ENCODE measurements around the gene PCDHB5. TPM values are rescaled to one million over a fixed set of nuclear protein-coding genes. Genes with fewer than 3 reads are reported as not detected.
"Not testable (repeated sequence)": the region's sequence is repeated elsewhere in the genome, so short reads cannot be mapped to it uniquely, and the experiment has no call there.

The PCDHB5 gene
- total RNA-seq, 1 donor from 2014 or later = 9.7 TPM

DNA sequence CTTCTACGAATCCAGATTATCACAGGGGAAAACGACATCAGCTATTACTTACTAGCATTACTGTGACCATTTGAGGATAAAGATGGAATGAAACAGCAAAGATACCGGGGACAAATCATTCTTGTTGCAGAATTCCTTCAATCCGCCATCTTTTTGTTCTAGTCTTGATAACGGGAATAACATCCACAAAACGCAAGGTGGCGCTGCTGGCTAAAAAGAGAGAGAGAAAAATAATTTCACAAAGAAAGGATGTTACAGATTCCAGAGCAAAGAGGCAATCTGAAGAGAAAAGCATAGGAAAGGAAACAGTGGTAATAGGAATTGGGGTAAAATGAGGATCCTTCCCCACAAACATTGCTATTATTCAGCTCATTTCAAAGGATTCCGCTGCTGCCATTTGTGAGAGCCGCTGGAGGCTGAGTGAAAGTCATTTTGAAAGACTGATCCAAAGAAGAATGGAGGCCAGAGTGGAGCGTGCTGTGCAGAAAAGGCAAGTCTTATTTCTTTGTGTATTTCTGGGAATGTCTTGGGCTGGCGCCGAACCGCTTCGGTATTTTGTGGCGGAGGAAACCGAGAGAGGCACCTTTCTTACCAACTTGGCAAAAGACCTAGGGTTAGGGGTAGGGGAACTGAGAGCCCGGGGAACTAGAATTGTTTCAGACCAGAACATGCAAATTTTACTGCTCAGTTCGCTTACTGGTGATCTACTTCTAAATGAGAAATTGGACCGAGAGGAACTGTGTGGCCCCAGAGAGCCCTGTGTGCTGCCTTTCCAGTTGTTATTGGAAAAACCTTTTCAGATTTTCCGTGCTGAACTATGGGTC is 37.6 kb downstream of the PCDHB5 start, which contains the start of gene PCDHB7:
PCDHB7 (plus strand) TSS at position 264 of the 824 bp plus-strand sequence; CDS start at position 456, 192 bp downstream.
- Histone ChIP-seq H3K4me3 (ENCODE audit: insufficient read depth, low read depth, low read length) (no peak within 1 kb of the TSS), H4K20me1 (ENCODE audit: insufficient read depth, low read length) (no peaks in the 10 kb centered on the region), H3K27me3 (ENCODE audit: insufficient read depth, low read length) (no peaks in the 10 kb centered on the region), H2AFZ (ENCODE audit: low read depth, low read length) (no peak within 1 kb of the TSS), H3K4me1 (ENCODE audit: insufficient read depth, low read length) (no peaks in the 10 kb centered on the region), H3K79me2 (ENCODE audit: insufficient read depth, low read length) (no peaks in the 10 kb centered on the region), H3K9ac (ENCODE audit: low read length) (no peak within 1 kb of the TSS), H3K4me2 (ENCODE audit: low read length) (peak within 1 kb of the TSS; percentile 20), H3K27ac (ENCODE audit: low read depth, low read length) (no peak within 1 kb of the TSS), H3K36me3 (ENCODE audit: insufficient read depth, low read length) (no peaks in the 10 kb centered on the region), H3K9me3 (ENCODE audit: insufficient read depth, low read depth, low read length) (peaks cover 9% of the 10 kb centered on the region)
- Mint-ChIP-seq H3K36me3 (ENCODE audit: low read depth, unreplicated experiment) (peaks cover 4% of the 10 kb centered on the region), H3K27ac (ENCODE audit: unreplicated experiment) (no peak within 1 kb of the TSS), H3K9me3 (ENCODE audit: unreplicated experiment) (peaks cover 20% of the 10 kb centered on the region), H3K4me3 (ENCODE audit: unreplicated experiment) (no peak within 1 kb of the TSS), H3K27me3 (ENCODE audit: low read depth, unreplicated experiment) (no peaks in the 10 kb centered on the region), H3K4me1 (ENCODE audit: low read depth, unreplicated experiment) (no peaks in the 10 kb centered on the region)
- no peak for FAIRE-seq
- TF ChIP-seq, protein P1, sequence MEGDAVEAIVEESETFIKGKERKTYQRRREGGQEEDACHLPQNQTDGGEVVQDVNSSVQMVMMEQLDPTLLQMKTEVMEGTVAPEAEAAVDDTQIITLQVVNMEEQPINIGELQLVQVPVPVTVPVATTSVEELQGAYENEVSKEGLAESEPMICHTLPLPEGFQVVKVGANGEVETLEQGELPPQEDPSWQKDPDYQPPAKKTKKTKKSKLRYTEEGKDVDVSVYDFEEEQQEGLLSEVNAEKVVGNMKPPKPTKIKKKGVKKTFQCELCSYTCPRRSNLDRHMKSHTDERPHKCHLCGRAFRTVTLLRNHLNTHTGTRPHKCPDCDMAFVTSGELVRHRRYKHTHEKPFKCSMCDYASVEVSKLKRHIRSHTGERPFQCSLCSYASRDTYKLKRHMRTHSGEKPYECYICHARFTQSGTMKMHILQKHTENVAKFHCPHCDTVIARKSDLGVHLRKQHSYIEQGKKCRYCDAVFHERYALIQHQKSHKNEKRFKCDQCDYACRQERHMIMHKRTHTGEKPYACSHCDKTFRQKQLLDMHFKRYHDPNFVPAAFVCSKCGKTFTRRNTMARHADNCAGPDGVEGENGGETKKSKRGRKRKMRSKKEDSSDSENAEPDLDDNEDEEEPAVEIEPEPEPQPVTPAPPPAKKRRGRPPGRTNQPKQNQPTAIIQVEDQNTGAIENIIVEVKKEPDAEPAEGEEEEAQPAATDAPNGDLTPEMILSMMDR (IDR thresholded peaks at IDR 0.05; ENCODE audit: insufficient read depth, low read depth, low read length) = peak; percentile 27
- TF ChIP-seq EZH2 (IDR thresholded peaks at IDR 0.05; ENCODE audit: insufficient read depth, low read length) = no peak
- DNase-seq (ENCODE audit: low read depth) = no peak

DNA sequence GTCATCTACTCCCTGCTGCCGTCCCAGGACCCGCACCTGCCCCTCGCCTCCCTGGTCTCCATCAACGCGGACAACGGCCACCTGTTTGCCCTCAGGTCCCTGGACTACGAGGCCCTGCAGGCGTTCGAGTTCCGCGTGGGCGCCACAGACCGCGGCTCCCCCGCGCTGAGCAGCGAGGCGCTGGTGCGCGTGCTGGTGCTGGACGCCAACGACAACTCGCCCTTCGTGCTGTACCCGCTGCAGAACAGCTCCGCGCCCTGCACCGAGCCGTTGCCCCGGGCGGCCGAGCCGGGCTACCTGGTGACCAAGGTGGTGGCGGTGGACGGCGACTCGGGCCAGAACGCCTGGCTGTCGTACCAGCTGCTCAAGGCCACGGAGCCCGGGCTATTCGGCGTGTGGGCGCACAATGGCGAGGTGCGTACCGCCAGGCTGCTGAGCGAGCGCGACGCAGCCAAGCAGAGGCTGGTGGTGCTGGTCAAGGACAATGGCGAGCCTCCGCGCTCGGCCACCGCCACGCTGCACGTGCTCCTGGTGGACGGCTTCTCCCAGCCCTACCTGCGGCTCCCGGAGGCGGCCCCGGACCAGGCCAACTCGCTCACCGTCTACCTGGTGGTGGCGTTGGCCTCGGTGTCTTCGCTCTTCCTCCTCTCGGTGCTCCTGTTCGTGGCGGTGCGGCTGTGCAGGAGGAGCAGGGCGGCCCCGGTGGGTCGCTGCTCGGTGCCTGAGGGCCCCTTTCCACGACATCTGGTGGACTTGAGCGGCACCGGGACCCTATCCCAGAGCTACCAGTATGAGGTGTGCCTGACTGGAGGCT is 39.5 kb downstream of the PCDHB5 start:
- H2AFZ ChIP-seq (ENCODE audit: low read depth, low read length); H3K27me3 Mint-ChIP-seq (ENCODE audit: low read depth, unreplicated experiment); FAIRE-seq; H3K36me3 ChIP-seq (ENCODE audit: insufficient read depth, low read length); H4K20me1 ChIP-seq (ENCODE audit: insufficient read depth, low read length); H3K4me3 Mint-ChIP-seq (ENCODE audit: unreplicated experiment); H3K27ac ChIP-seq (ENCODE audit: low read depth, low read length); DNase-seq (ENCODE audit: low read depth); H3K27ac Mint-ChIP-seq (ENCODE audit: unreplicated experiment); H3K79me2 ChIP-seq (ENCODE audit: insufficient read depth, low read length); H3K4me1 ChIP-seq (ENCODE audit: insufficient read depth, low read length); H3K4me3 ChIP-seq (ENCODE audit: insufficient read depth, low read depth, low read length); H3K4me1 Mint-ChIP-seq (ENCODE audit: low read depth, unreplicated experiment); H3K9ac ChIP-seq (ENCODE audit: low read length); H3K36me3 Mint-ChIP-seq (ENCODE audit: low read depth, unreplicated experiment); H3K4me2 ChIP-seq (ENCODE audit: low read length); H3K27me3 ChIP-seq (ENCODE audit: insufficient read depth, low read length): not testable (repeated sequence)
- H3K9me3 ChIP-seq (ENCODE audit: insufficient read depth, low read depth, low read length) = peaks cover 19% of the 10 kb centered on the region
- peaks cover 15% of the 10 kb centered on the region for H3K9me3 Mint-ChIP-seq (ENCODE audit: unreplicated experiment)

DNA sequence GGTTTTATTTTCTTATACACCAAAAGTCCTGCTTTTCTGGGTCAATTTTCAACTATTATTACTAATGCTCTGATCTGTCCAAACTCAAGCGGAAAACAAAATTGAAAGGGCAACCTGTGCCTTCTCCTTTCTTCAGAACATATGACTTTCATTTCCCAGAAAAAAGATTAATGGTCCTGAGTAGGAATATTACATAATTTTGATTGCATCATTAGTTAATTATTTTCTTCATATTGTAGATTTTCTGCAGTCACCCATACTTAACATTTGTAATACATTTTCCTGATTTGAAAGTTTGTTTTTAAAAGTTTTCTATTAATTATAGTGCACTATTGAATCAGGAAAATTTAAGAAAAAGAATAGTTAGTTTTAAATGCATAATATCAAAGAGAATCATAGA is 40.9 kb downstream of the PCDHB5 start:
- H3K4me3 Mint-ChIP-seq (ENCODE audit: unreplicated experiment) = no peak overlapping the region
- no peak overlapping the region for H3K27ac Mint-ChIP-seq (ENCODE audit: unreplicated experiment)
- H3K4me3 ChIP-seq (ENCODE audit: insufficient read depth, low read depth, low read length) = no peak overlapping the region
- FAIRE-seq (no peak), DNase-seq (ENCODE audit: low read depth) (no peak)
- no peak overlapping the region for H3K27ac ChIP-seq (ENCODE audit: low read depth, low read length)
- H3K9me3 ChIP-seq (ENCODE audit: insufficient read depth, low read depth, low read length) = peaks cover 19% of the 10 kb centered on the region
- H3K4me1 Mint-ChIP-seq (ENCODE audit: low read depth, unreplicated experiment) = no peaks in the 10 kb centered on the region
- no peaks in the 10 kb centered on the region for H3K4me1 ChIP-seq (ENCODE audit: insufficient read depth, low read length)
- H3K27me3 Mint-ChIP-seq (ENCODE audit: low read depth, unreplicated experiment) = no peaks in the 10 kb centered on the region
- H3K36me3 Mint-ChIP-seq (ENCODE audit: low read depth, unreplicated experiment) = peaks cover 4% of the 10 kb centered on the region
- peaks cover 15% of the 10 kb centered on the region for H3K9me3 Mint-ChIP-seq (ENCODE audit: unreplicated experiment)
- H2AFZ ChIP-seq (ENCODE audit: low read depth, low read length) = no peak overlapping the region
- H3K27me3 ChIP-seq (ENCODE audit: insufficient read depth, low read length) = no peaks in the 10 kb centered on the region
- no peaks in the 10 kb centered on the region for H4K20me1 ChIP-seq (ENCODE audit: insufficient read depth, low read length)
- TF ChIP-seq EZH2 (IDR thresholded peaks at IDR 0.05; ENCODE audit: insufficient read depth, low read length) = no peak
- H3K4me2 ChIP-seq (ENCODE audit: low read length) = no peak overlapping the region
- no peak overlapping the region for H3K9ac ChIP-seq (ENCODE audit: low read length)
- H3K36me3 ChIP-seq (ENCODE audit: insufficient read depth, low read length) = no peaks in the 10 kb centered on the region
- no peaks in the 10 kb centered on the region for H3K79me2 ChIP-seq (ENCODE audit: insufficient read depth, low read length)

DNA sequence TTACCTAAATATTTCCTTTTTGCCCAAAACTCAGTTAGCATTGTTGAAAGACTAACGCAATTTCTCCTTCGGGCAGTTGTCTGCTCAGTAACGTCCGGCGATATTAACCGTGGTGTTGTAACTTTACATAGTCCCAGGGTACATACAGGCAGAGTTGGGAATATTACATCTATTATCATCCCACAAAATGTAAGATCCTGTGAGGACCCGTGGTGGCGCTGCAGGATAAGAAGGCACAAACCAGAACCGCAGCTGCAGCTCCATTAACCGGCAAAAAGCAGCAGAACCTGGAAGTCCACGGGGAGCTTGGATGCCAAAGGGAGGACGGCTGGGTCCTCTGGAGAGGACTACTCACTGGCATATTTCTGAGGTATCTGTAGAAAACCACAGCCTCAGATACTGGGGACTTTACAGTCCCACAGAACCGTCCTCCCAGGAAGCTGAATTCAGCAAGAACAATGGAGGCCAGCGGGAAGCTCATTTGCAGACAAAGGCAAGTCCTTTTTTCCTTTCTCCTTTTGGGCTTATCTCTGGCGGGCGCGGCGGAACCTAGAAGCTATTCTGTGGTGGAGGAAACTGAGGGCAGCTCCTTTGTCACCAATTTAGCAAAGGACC is 42.7 kb downstream of the PCDHB5 start, which contains the start of gene PCDHB8:
PCDHB8 (plus strand) TSS at position 214 of the 615 bp plus-strand sequence; CDS start at position 459, 245 bp downstream.
- not testable (repeated sequence) for FAIRE-seq; H3K27me3 ChIP-seq (ENCODE audit: insufficient read depth, low read length); H4K20me1 ChIP-seq (ENCODE audit: insufficient read depth, low read length); H2AFZ ChIP-seq (ENCODE audit: low read depth, low read length); H3K36me3 Mint-ChIP-seq (ENCODE audit: low read depth, unreplicated experiment); H3K9ac ChIP-seq (ENCODE audit: low read length); H3K4me3 Mint-ChIP-seq (ENCODE audit: unreplicated experiment); H3K4me1 ChIP-seq (ENCODE audit: insufficient read depth, low read length); H3K4me3 ChIP-seq (ENCODE audit: insufficient read depth, low read depth, low read length); H3K27ac Mint-ChIP-seq (ENCODE audit: unreplicated experiment); H3K27ac ChIP-seq (ENCODE audit: low read depth, low read length); H3K4me2 ChIP-seq (ENCODE audit: low read length); H3K36me3 ChIP-seq (ENCODE audit: insufficient read depth, low read length); H3K27me3 Mint-ChIP-seq (ENCODE audit: low read depth, unreplicated experiment); H3K79me2 ChIP-seq (ENCODE audit: insufficient read depth, low read length); DNase-seq (ENCODE audit: low read depth); H3K4me1 Mint-ChIP-seq (ENCODE audit: low read depth, unreplicated experiment)
- H3K9me3 Mint-ChIP-seq (ENCODE audit: unreplicated experiment) = peaks cover 17% of the 10 kb centered on the region
- H3K9me3 ChIP-seq (ENCODE audit: insufficient read depth, low read depth, low read length) = peaks cover 19% of the 10 kb centered on the region
